Measurements from ENCODE around the gene CACNA1C.

CACNA1C gene

DNA sequence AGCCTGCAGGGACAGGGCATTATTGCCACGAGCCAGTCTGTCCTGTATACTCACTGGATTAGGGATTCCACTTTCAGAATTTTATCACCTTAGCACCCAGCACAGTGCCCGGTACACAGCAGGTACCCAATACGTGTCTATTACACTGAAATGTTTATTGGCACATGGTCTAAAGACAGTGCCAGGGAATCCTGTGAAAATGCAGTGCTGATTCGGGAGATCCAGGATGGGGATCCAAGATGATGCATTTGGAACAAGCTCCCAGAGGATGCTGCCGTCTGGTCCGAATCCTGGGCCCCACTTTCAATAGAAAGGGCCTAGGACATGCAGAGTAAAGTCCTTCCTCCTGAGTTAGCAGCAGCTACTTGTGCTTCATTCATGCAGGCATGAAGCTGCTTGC lies 230.7 kb downstream of the CACNA1C start:
- no peak for DNase-seq (ENCODE audit: low spot score)

DNA sequence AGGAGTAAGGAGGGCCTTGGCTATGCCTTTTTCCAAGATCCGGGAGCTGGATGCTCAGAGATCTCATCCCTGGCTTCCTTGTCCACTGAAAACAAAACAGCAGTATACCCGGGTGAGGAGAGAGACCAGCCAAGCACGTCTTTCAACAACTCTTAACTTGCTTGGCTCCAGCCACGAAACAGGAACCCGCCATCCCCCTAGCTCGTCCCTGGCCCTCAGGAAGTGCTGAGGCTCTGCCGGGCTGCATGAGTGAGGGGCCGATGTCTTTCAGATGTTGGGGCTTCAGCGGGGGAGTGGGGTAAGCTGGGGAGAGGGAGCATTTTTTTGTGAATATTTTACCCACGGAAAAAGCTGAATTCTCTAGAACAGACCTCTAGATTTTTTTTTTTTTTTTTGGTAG lies 231.1 kb downstream of the CACNA1C start:
- no peak for DNase-seq (ENCODE audit: low spot score)

DNA sequence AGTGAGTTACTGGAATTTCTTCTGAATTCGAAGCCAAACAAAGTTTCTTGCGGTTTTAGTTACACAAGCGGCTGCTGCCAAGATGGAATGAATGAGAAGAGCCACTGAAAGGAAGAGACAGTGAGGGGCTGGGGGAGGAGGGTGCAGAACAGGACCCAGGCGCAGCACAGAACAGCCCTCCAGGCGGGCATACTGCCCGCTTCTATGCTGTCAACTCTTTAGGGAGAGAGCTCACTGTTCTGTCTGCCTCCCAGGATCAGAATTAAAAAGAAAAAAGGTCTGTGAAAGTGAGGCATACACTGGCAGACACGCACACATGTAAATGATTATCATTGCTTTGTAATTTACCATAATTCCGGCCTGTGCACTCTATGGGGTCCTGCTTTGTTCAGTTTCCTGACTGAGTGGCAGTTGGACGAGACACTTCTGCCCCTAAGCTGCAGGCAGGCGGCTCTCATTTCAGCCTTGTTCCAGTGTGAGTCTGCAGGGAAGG lies 231.6 kb downstream of the CACNA1C start:
- DNase-seq (ENCODE audit: low spot score) = no peak

- peak; percentile 70 for DNase-seq (ENCODE audit: low spot score)
Observed at GRCh38 chr12:2284857-2285256, 232.1 kb downstream of the CACNA1C start.

DNA sequence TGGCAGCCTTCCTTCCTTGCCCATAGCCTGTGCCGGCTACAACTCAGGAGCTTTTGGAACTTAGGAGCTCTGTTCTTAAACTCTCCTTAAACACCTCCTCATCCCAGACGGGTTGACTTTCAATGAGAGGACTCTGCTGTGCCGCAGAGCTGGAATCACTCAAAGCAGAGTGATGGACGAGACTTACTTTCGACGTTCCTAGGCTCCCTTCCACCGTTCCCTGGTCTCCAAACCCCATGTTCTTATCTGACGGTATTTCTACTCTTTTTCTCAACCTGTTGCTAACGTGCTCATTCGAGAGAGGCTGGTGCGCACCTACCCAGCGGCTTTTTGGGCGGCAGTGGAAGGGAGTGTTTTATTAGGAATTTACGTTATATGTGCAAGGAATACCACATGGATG lies 232.7 kb downstream of the CACNA1C start:
- no peak for DNase-seq (ENCODE audit: low spot score)

- DNase-seq (ENCODE audit: low spot score) = no peak
Observed at GRCh38 chr12:2286047-2286446, 233.3 kb downstream of the CACNA1C start.

- no peak for DNase-seq (ENCODE audit: low spot score)
Observed at GRCh38 chr12:2286461-2287131, 233.8 kb downstream of the CACNA1C start.

DNA sequence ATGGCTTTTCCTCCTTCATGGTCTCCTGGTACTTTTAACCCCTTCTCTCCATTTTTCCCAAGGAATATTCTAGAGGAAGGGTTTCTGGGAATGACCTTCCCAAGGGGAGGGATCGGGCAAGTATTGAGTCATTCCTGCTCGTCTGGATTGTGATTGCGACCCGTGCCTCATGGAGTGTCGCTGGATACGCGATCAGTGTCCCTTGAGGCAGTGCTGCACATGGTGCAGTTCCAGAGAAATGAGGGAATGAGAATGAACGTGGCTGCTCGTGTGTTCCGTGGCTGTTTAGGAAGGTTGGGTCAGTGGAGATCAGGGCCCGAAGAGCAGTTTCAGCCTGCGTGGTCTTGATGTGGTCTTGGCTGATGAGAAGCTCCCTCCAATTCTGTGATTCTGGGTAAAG lies 234.4 kb downstream of the CACNA1C start:
- DNase-seq (ENCODE audit: low spot score) = no peak

DNA sequence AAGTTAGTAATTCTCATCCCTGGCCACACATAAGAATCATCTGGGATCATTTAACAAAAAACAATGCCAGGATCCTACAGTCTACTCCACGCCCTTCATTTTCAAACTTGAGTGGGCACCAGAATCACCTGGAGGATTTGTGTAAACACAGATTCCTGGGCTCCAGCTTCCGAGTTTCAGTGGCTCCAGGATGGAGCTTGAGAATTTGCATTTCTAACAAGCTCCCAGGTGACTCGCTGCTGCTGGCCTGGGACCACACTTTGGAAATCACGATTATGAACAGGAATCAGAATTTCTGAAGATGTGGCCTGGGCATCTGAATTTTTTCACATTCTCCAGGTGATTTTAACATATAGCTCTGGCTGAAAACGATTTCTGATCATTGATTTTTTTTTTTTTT lies 234.8 kb downstream of the CACNA1C start:
- DNase-seq (ENCODE audit: low spot score) = no peak

- no peak for DNase-seq (ENCODE audit: low spot score)
Observed at GRCh38 chr12:2288001-2288400, 235.2 kb downstream of the CACNA1C start.

DNA sequence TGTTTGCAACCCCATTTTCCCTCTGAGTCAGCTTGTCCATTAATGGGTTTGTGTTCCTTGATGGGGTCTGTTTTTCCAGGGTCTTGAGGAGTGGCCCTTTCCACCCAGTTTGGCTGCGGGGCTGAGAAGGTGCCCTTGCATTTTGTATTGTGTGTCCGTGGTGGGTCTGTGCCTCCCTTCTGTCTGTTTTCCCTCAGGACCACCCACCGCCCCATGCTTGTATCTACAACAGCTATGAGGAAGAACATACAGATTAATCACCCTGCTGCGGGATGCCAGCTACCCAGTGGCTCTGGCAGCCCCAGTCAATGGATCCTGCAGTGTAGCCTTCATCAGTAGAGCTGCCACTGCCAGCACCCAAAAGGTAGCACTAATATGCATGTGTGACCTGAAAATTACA lies 235.7 kb downstream of the CACNA1C start:
- no peak for DNase-seq (ENCODE audit: low spot score)

DNA sequence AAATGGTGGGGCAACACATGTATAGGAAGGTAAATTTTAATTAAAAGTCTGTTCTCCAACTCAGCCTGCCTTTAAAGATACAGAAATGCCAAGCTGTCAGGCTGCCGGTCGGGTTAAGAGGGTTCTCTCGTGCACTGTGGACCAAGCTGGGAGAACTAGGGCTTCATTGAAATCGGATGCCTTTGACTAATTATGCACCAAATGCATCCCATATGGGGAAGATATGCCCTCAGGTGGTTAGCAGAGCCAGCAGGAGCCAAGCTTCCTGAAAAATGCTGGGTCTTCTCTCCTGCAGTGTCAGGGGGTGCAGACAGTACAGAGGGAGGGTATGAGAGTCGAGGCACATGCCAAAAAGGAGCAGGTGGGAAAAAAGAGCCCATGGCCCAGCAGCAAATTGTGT lies 236.1 kb downstream of the CACNA1C start:
- DNase-seq (ENCODE audit: low spot score) = no peak

GRCh38 chr12:2289525-2289924 lies 236.7 kb downstream of the CACNA1C start:
- DNase-seq (ENCODE audit: low spot score) = no peak

- DNase-seq (ENCODE audit: low spot score) = no peak
Observed at GRCh38 chr12:2290091-2290490, 237.3 kb downstream of the CACNA1C start.

DNA sequence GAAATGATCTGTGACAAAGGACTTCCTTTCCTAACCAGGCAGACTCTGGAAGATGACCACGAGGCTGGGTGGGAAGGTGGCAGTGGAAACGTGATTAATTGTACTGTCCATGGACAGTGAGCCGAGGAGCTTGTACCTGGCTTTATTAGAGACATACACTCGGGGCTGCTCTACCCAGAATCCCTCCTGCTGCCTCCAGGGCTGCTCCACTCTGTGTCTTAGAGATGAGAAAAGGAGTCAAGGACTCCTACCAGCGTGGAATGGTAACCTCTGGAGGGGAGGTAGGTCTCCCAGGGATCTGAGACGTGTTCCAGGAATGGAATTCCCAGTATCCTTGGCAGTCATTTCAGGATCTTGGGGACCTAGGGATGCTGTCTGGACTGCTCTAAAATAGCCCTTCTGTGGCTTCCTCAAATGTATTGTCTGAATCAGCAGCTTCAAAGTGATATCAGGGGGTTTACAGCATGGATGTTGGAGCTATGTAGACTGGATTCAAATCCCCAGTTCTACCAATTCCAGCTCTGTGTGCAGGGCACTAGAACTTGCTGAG lies 237.8 kb downstream of the CACNA1C start:
- no peak for DNase-seq (ENCODE audit: low spot score)

DNA sequence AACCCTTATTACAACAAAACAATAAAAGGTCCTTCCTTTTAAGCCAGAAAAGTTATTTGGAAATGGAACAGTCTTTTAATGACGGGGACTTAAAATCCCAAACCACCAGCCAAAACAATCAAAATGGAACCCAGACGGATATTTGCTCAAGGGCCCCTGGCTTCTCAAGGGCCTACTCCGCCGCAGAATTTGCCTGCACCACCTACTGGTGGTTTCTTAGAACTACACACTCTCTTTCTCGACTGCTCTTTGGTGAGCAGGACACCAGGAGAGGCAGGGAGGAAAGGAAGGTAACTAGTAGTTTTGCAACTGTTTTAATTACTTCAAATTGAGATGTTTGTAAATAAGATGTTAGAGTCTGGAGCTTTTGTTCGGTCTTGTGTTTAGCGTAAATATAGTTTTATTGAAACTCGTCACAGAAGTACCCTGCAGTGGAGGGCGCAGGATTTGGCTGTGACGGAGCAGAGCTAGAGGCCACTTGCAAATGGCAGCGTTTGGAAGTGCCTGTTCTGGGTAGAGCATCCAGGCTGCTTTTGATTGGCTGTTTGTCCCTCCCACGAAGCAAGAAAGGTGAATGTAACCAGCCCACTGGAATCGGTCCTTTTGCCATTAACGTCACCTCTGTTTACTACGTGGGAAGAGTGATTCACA lies 238.5 kb downstream of the CACNA1C start:
- peak; percentile 72 for DNase-seq (ENCODE audit: low spot score)

GRCh38 chr12:2291947-2292346 lies 239.2 kb downstream of the CACNA1C start:
- DNase-seq (ENCODE audit: low spot score) = no peak

GRCh38 chr12:2292560-2292959 lies 239.8 kb downstream of the CACNA1C start:
- DNase-seq (ENCODE audit: low spot score) = no peak

DNA sequence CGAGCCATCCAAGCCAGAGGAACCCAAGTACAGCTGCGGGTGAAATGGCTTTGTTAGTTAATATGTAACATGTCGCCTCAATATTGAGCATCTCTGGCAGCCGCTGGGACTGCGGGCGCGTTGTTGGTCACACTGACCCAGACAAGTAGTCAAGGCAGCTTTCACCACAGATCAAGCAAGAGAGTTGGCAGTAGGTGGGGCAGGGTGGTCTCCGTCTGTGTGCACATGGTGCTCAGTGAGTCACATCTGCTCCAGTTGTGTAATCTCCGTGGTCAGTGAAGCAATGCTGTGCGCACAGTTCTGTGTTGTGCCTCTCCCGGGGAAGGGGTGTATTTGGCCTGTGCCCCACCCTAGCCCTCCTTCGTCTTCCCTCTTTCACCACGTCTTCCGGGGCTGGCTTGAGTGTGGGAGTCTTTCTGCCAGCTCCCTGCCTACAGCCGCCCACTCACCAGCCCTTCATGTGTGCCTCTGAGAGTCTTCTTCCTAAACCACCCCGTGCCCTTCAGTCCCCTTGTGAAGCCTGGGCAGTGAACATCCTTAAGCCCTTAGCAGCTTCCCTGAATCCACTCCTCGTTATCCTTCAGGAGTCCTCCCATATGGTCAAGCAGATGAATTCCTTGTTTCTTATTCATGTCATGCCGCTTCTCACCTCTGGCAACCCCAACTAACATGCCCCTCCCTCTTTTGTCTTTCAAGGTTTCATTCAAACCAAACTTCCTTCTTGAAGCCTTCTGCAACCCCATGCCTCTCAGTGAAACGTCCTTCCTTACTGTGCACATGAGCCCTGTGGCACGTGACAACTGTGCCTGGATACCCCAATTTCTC lies 242.1 kb downstream of the CACNA1C start:
- DNase-seq (ENCODE audit: low spot score) = no peak

DNA sequence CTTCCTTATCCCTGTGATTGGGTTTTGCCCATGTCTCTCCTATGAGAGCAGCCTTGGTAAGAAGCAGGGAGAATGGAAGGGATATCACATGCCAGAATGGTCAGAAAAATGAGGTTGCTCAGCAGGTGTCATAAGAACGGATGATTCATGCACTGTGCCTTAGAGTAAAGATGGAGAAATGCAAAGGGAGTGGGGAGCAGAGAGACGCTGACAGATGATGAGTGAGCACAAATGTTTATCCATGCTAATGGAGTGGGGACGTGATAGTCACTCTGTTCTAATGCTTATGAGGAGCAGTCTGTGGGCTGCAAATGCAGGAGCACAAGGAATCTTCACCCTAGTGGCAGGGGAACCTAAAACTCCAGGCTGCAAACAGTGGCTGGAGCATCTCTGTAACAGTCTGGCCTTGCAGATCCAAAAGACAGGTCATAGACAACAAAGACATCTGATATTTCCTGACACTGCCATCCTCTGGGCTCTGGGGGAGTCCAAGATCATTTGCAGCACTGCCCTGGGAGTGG lies 243.2 kb downstream of the CACNA1C start:
- no peak for DNase-seq (ENCODE audit: low spot score)

DNA sequence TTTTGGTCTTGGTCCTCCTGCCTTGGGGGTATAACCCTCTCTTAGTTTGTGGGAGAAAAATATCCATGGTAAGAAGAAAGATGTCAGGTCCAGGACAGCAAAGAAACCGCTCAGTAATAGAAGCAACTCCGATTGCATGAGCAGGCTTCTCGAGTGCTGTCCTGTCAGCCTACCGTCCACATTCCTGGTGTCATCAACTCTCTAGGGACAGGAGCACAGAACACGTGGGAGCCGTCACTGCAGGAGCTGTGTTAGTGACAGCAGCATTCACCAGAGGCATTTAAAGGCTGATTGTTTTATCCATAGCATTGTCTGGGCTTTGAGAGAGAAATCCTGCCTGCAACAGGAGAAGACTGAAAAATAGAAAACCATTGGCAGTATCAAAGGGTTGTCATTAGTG lies 244.2 kb downstream of the CACNA1C start:
- no peak for DNase-seq (ENCODE audit: low spot score)

GRCh38 chr12:2297658-2298057 lies 244.9 kb downstream of the CACNA1C start:
- DNase-seq (ENCODE audit: low spot score) = no peak

All from HuH-7.5 (cell line).